Activated gamma-delta T cell (primary cell): ENCODE measurements around the gene HTR2B.
"Not testable (repeated sequence)": the region's sequence is repeated elsewhere in the genome, so short reads cannot be mapped to it uniquely, and the experiment has no call there.

Experiments
- DNase-seq: peaks from one replicate; lab custom pipeline; 2025; lab: John Stamatoyannopoulos, UW
- total RNA-seq, 2 donors: gene quantifications; one replicate each; lab custom pipeline; 2026; lab: John Stamatoyannopoulos, UW

Gene HTR2B
- total RNA-seq: 0.26 to 0.65 reads per million in 2 donors

- DNase-seq: no peak
These were observed at the start of gene HTR2B for GRCh38 chr2:231124838-231125568. Gene HTR2B, minus strand, starts transcription at chr2:231125042. Its CDS starts 1,278 bp downstream, at chr2:231123764.

GRCh38 chr2:231174211-231174651, 49.4 kb upstream of the HTR2B start:
- DNase-seq: no peak

- DNase-seq: no peak
These were observed 47.2 kb upstream of the HTR2B start for GRCh38 chr2:231172025-231172424.

- DNase-seq: no peak
These were observed 45.2 kb upstream of the HTR2B start for GRCh38 chr2:231170055-231170454.

GRCh38 chr2:231169488-231169887, 44.6 kb upstream of the HTR2B start:
- DNase-seq: no peak

- DNase-seq: no peak
These were observed 43.8 kb upstream of the HTR2B start for GRCh38 chr2:231168460-231169139.

GRCh38 chr2:231167745-231168459, 43.1 kb upstream of the HTR2B start:
- DNase-seq: no peak

GRCh38 chr2:231163414-231164095, 38.7 kb upstream of the HTR2B start:
- DNase-seq: no peak

GRCh38 chr2:231163011-231163410, 38.2 kb upstream of the HTR2B start:
- no peak for DNase-seq

- DNase-seq: no peak
These were observed 37.1 kb upstream of the HTR2B start for GRCh38 chr2:231161877-231162329.

GRCh38 chr2:231161252-231161839, 36.5 kb upstream of the HTR2B start:
- DNase-seq: no peak

GRCh38 chr2:231160701-231161100, 35.9 kb upstream of the HTR2B start:
- DNase-seq: no peak

GRCh38 chr2:231159306-231159705, 34.5 kb upstream of the HTR2B start:
- no peak for DNase-seq

GRCh38 chr2:231152800-231153557, 28.1 kb upstream of the HTR2B start:
- DNase-seq: no peak

GRCh38 chr2:231146665-231147064, 21.8 kb upstream of the HTR2B start:
- no peak for DNase-seq

- no peak for DNase-seq
These were observed 20.1 kb upstream of the HTR2B start for GRCh38 chr2:231144896-231145295.

GRCh38 chr2:231140808-231141207, 16.0 kb upstream of the HTR2B start:
- DNase-seq: not testable (repeated sequence)

GRCh38 chr2:231139796-231140195, 15.0 kb upstream of the HTR2B start:
- DNase-seq: no peak

- DNase-seq: no peak
These were observed 13.9 kb upstream of the HTR2B start for GRCh38 chr2:231138699-231139098.

GRCh38 chr2:231134910-231135655, 10.2 kb upstream of the HTR2B start:
- no peak for DNase-seq
